Measurements from ENCODE around the gene CAP1.

The CAP1 gene

DNA sequence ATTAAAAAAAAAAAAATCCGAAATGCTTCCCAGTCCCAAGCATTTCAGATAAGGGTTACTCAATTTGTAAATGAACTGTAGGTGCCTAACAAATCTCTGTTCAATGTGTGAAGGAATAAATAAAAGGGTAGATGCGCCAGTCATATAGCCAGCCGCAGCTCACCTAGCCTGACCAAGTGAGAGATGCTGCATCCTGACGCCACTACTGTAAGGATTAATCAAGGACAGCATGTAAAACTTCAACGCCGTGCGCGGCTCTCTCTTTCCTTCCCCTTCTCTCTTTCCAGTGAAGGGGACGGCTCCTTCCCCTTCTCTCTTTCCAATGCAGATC, 56.1 kb downstream of the CAP1 start:
- ATAC-seq (peak; percentile 30), DNase-seq (no peak)

DNA sequence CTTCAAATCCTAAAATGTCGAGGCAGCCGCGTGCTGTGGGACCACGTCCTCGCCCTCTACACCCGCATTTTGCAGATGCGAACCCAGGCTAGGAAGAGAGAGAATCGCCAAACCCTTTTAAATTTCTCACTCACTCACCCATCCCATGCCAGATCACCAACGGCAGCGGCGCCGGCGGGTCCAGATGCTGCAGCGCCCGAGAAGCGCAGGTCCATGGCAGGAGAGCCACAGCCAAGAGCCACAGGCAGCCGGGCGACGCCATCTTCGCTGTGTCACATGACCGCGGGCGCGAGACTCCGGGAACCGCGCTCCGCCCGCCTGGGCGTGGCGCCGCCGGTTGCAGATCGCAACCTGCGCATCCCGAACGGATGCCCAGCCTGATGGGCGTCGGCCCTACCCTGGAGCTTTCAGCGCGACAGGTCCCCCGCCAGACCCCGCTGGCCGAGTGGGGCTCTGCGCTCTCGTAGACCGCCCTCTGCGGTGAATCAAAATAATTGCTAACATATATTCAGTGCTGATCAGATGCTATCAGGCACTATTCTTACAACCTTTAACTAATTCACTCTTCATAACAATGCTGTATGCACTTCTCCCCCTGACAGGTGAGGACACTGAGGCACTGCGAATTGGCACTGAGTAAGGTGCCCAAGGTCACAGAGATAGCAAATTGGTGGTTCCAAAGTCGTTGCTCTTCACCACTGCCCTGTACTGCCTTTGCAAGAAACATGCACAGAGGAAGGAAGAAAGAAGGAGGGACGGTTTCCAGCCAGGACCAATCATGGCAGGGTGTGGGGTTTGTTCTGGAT, 56.7 kb downstream of the CAP1 start, which contains the start of gene PPT1:
PPT1 (minus strand) TSS at position 276 of the 806 bp plus-strand sequence; CDS start at position 262, 14 bp downstream.
- peak; percentile 90 for ATAC-seq

DNA sequence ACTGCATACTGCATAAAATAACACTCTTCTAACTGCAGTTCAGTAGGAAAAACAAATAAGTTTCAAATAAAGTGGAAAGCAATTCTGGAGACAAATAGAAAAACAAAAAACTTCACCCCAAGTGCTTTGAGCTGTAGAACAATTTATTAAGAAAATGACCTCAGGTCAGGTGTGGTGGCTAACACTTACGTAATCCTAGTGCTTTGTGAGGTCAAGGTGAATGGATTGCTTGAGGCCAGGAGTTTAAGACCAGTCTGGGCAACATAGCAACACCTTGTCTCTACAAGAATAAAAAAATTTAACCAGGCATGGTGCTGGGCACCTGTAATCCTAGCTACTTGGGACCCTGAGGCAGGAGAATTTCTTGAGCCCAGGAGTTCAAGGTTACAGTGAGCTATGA, 61.5 kb downstream of the CAP1 start:
- no peak for ATAC-seq

More for the DNA sequence above, 56.7 kb downstream of the CAP1 start, which contains the start of gene PPT1:
- peak; percentile 84 for DNase-seq

DNA sequence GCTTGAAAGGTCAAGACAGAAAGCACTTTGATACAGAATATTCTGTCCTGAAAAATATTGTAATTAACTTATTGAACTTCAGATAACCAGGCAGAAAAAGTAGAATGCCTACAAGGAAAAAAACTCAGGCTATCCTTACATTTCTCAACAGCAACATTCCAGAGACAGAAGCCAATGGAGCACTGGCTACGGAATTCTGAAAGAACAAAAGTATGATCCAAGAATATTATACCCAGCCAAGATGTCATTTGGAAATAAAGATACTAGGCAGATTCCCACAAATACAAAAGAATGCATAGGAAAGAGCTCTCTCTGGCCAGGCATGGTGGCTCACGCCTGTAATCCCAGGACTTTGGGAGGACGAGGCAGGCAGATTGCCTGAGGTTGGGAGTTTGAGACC, 62.4 kb downstream of the CAP1 start:
- DNase-seq (no peak), ATAC-seq (no peak)

More for the DNA sequence above, 61.5 kb downstream of the CAP1 start:
- DNase-seq = no peak

DNA sequence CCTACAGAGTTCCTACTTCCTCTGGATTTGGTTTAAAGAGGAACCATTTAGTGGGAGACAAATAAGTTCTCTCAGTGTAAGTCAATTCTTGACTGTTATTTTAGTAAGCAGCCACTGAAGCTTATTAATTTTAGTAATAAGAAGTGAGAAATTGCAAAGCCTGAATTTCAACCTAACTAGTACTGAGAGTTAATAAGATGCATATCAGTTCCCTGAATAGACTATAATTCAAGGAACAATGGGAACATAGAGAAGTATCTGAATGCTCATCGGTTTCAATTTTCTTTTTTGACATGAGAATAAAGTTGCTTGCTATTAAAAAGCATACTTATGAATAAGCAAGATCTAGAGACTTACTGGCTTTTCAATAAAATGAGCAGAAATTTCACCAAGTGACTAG, 64.5 kb downstream of the CAP1 start:
- ATAC-seq (no peak), DNase-seq (no peak)

DNA sequence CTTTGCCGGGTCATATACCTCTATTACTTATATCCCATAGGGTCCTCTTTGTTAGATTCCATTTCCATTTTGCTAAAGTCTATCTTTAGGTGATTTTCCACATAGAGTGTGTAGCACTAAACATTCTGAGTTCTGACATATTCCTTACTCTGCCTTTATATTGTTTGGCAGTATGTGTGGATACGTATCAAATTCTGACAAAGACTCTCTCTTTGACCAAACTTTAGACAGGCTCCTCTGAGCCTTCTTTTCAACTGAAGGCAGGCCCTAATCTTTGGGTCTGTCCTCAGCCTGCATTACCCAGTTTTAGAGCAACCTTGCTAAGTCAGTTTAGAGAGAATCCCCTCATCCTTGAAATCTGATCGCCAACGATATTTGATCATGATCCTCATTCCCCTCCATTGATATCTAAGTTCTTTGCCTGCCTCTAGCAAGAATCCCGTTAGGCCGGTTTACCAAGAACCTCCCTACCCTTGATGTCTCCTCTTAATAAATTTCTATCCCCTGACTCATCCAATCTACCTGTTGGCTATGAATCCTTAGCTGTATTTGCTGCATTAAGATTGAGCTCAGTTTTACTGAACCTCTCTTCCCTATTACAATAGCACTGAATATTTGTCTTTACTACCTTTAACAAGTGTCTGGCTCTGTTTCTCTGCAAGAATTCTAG, 66.9 kb downstream of the CAP1 start:
- no peak for DNase-seq
- no peak for ATAC-seq

DNA sequence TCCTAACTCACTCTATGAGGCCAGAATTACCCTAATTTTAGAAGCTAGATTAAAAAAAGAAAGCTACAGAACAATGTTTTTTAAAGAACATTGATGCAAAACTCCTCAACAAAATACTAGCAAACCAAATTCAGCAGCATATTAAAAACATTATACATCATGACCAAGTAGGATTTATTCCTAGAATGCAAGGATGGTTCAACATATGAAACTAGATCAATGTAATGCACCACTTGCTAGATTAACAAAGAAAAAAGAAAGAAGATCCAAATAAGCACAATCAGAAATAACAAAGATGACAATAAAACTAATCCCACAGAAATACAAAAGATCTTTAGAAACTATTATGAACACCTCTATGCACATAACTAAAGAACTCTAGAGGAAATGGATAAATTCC, 69.9 kb downstream of the CAP1 start:
- DNase-seq (no peak), ATAC-seq (no peak)

DNA sequence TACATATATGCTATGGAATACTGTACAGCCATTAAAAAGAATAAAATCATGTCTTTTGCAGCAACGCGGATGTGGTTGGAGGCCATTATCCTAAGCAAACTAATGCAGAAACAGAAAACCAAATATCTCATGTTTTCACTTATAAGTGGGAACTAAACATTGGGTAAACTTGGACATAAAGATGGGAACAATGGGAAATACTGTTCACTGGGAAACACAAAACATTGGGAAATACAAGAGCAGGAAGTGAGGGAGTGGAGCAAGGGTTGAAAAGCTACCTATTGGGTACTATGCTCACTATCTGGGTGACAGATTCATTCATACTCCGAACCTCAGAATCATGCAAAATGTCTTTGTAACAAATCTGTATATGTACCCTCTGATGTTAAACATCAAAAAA, 73.9 kb downstream of the CAP1 start:
- ATAC-seq (no peak), DNase-seq (no peak)

DNA sequence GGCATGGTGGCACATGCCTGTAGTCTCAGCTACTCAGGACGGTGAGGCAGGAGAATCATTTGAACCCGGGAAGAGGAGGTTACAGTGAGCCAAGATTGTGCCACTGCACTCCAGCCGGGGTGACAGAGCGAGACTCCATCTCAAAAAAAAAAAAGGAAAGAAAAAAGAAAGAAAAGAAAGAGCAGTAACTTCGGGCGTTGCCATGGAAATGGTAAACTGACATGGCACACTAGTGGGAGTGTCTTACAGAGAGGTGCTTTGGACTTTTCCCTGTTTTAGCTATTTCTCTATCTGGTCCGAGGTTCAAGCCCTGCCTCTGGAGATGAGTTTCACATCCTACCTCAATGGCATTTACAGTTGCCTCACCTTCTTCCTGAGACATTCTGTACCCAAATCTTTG, 79.6 kb downstream of the CAP1 start:
- DNase-seq (no peak), ATAC-seq (no peak)

Data from stimulated activated naive CD8-positive, alpha-beta T cell treated with anti-CD3 and anti-CD28 coated beads, Interleukin-15, Interleukin-2, amounts not matched to agents 100 U/mL and 50 U/mL, for 24 hours (primary cell).